Measurements from ENCODE around the gene POLR2C. TPM values are rescaled to one million over a fixed set of nuclear protein-coding genes. Genes with fewer than 3 reads are reported as not detected.

POLR2C gene
- total and polyA plus RNA-seq, 2 of the 13 experiments (the other 11 are each of a cell fraction or from before 2014, with no cell fraction given), result 104 to 216 TPM

GRCh38 chr16:57447186-57447962 is 15.1 kb upstream of the POLR2C start, which contains the start of the genes CIAPIN1 and COQ9 (continued):
- TF ChIP-seq ZNF20 (CRISPR knock-in tag; IDR thresholded peaks at IDR 0.05) (no peak), STAG1 (CRISPR knock-in tag; IDR thresholded peaks at IDR 0.05) (no peak), HNRNPL (IDR thresholded peaks at IDR 0.05; ENCODE audit: low read depth, low read length) (no peak), ZNF784 (CRISPR knock-in tag; IDR thresholded peaks at IDR 0.05; ENCODE audit: borderline replicate concordance) (peak; percentile 97), ZNF430 (CRISPR knock-in tag; IDR thresholded peaks at IDR 0.05) (peak; percentile 100), ZNF512B (CRISPR knock-in tag; IDR thresholded peaks at IDR 0.05; ENCODE audit: borderline replicate concordance) (no peak), TEAD2 (CRISPR knock-in tag; IDR thresholded peaks at IDR 0.05) (no peak), SNAPC2 (CRISPR knock-in tag; IDR thresholded peaks at IDR 0.05) (no peak), NONO (IDR thresholded peaks at IDR 0.05) (no peak), NONO (CRISPR knock-in tag; conservative IDR thresholded peaks at IDR 0.05) (peak; percentile 99), CSRNP1 (CRISPR knock-in tag; IDR thresholded peaks at IDR 0.05) (peak; percentile 82), ZNF660 (CRISPR knock-in tag; IDR thresholded peaks at IDR 0.05; ENCODE audit: borderline replicate concordance, low read depth) (no peak), ZNF446 (CRISPR knock-in tag; IDR thresholded peaks at IDR 0.05) (peak; percentile 76), PITX1 (CRISPR knock-in tag; IDR thresholded peaks at IDR 0.05) (peak; percentile 47), ZNF30 (CRISPR knock-in tag; IDR thresholded peaks at IDR 0.05) (no peak), TMF1 (CRISPR knock-in tag; IDR thresholded peaks at IDR 0.05; ENCODE audit: low read depth) (peak; percentile 84), ZNF841 (CRISPR knock-in tag; IDR thresholded peaks at IDR 0.05; ENCODE audit: borderline replicate concordance) (peak; percentile 85; the same call in 1 of the 2 replicates), CHCHD3 (CRISPR knock-in tag; IDR thresholded peaks at IDR 0.05) (peak; percentile 89; the same call in 1 of the 2 replicates), GPBP1L1 (CRISPR knock-in tag; IDR thresholded peaks at IDR 0.05) (no peak), IRF1 (CRISPR knock-in tag; IDR thresholded peaks at IDR 0.05; ENCODE audit: low read depth) (peak; percentile 91), NPAS2 (CRISPR knock-in tag; IDR thresholded peaks at IDR 0.05; ENCODE audit: borderline replicate concordance) (no peak)
- TF ChIP-seq, protein P1, sequence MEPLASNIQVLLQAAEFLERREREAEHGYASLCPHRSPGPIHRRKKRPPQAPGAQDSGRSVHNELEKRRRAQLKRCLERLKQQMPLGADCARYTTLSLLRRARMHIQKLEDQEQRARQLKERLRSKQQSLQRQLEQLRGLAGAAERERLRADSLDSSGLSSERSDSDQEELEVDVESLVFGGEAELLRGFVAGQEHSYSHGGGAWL (CRISPR knock-in tag; IDR thresholded peaks at IDR 0.05), result peak; percentile 84; the same call in 1 of the 2 replicates
